ENCODE data around the gene PDE11A.

Gene PDE11A

GRCh38 chr2:177942731-177943130, 129.8 kb downstream of the PDE11A start:
- Mint-ChIP-seq H3K4me1 (ENCODE audit: low read depth) (no peaks in the 10 kb centered on the region), H3K27ac (no peak overlapping the region), H3K27me3 (no peaks in the 10 kb centered on the region), H3K36me3 (ENCODE audit: low read depth) (no peaks in the 10 kb centered on the region), H3K4me3 (no peak overlapping the region), H3K9me3 (no peaks in the 10 kb centered on the region)

- Mint-ChIP-seq H3K4me3 (no peak overlapping the region), H3K4me1 (ENCODE audit: low read depth) (no peaks in the 10 kb centered on the region), H3K27ac (no peak overlapping the region), H3K9me3 (no peaks in the 10 kb centered on the region), H3K36me3 (ENCODE audit: low read depth) (no peaks in the 10 kb centered on the region), H3K27me3 (no peaks in the 10 kb centered on the region)
Observed at GRCh38 chr2:177939211-177939610, 133.4 kb downstream of the PDE11A start.

- no peak overlapping the region for H3K27ac Mint-ChIP-seq
- H3K4me3 Mint-ChIP-seq = no peak overlapping the region
- H3K27me3 Mint-ChIP-seq = peaks cover 25% of the 10 kb centered on the region
- H3K4me1 Mint-ChIP-seq (ENCODE audit: low read depth) = no peaks in the 10 kb centered on the region
- H3K9me3 Mint-ChIP-seq = peaks cover 5% of the 10 kb centered on the region
- no peaks in the 10 kb centered on the region for H3K36me3 Mint-ChIP-seq (ENCODE audit: low read depth)
Observed at GRCh38 chr2:177930916-177931315, 141.7 kb downstream of the PDE11A start.

- H3K27ac Mint-ChIP-seq = no peak overlapping the region
- H3K9me3 Mint-ChIP-seq = peaks cover 5% of the 10 kb centered on the region
- no peaks in the 10 kb centered on the region for H3K4me1 Mint-ChIP-seq (ENCODE audit: low read depth)
- no peak overlapping the region for H3K4me3 Mint-ChIP-seq
- no peaks in the 10 kb centered on the region for H3K36me3 Mint-ChIP-seq (ENCODE audit: low read depth)
- H3K27me3 Mint-ChIP-seq = peaks cover 25% of the 10 kb centered on the region
Observed at GRCh38 chr2:177929662-177930522, 142.7 kb downstream of the PDE11A start.

- no peaks in the 10 kb centered on the region for H3K9me3 Mint-ChIP-seq
- peaks cover 11% of the 10 kb centered on the region for H3K27me3 Mint-ChIP-seq
- no peak overlapping the region for H3K27ac Mint-ChIP-seq
- H3K4me3 Mint-ChIP-seq = no peak overlapping the region
- H3K4me1 Mint-ChIP-seq (ENCODE audit: low read depth) = no peaks in the 10 kb centered on the region
- H3K36me3 Mint-ChIP-seq (ENCODE audit: low read depth) = no peaks in the 10 kb centered on the region
Observed at GRCh38 chr2:177923323-177923722, 149.3 kb downstream of the PDE11A start.

GRCh38 chr2:177921726-177922125, 150.9 kb downstream of the PDE11A start:
- Mint-ChIP-seq H3K27ac (no peak overlapping the region), H3K36me3 (ENCODE audit: low read depth) (no peaks in the 10 kb centered on the region), H3K9me3 (no peaks in the 10 kb centered on the region), H3K27me3 (peaks cover 5% of the 10 kb centered on the region), H3K4me3 (no peak overlapping the region), H3K4me1 (ENCODE audit: low read depth) (no peaks in the 10 kb centered on the region)

GRCh38 chr2:177917169-177917568, 155.4 kb downstream of the PDE11A start:
- Mint-ChIP-seq H3K9me3 (no peaks in the 10 kb centered on the region), H3K36me3 (ENCODE audit: low read depth) (no peaks in the 10 kb centered on the region)

GRCh38 chr2:177916342-177916741, 156.2 kb downstream of the PDE11A start:
- no peak overlapping the region for H3K27ac Mint-ChIP-seq
- no peak overlapping the region for H3K4me3 Mint-ChIP-seq
- no peaks in the 10 kb centered on the region for H3K9me3 Mint-ChIP-seq
- no peaks in the 10 kb centered on the region for H3K4me1 Mint-ChIP-seq (ENCODE audit: low read depth)
- no peaks in the 10 kb centered on the region for H3K27me3 Mint-ChIP-seq
- H3K36me3 Mint-ChIP-seq (ENCODE audit: low read depth) = no peaks in the 10 kb centered on the region

More at GRCh38 chr2:177917169-177917568, 155.4 kb downstream of the PDE11A start:
- Mint-ChIP-seq H3K4me1 (ENCODE audit: low read depth) (no peaks in the 10 kb centered on the region), H3K27ac (no peak overlapping the region), H3K4me3 (no peak overlapping the region), H3K27me3 (no peaks in the 10 kb centered on the region)

- Mint-ChIP-seq H3K36me3 (ENCODE audit: low read depth) (no peaks in the 10 kb centered on the region), H3K4me1 (ENCODE audit: low read depth) (no peaks in the 10 kb centered on the region), H3K4me3 (no peak overlapping the region), H3K27ac (no peak overlapping the region), H3K9me3 (no peaks in the 10 kb centered on the region), H3K27me3 (no peaks in the 10 kb centered on the region)
Observed at GRCh38 chr2:177914247-177914646, 158.3 kb downstream of the PDE11A start.

GRCh38 chr2:177909962-177910361, 162.6 kb downstream of the PDE11A start:
- H3K9me3 Mint-ChIP-seq = no peaks in the 10 kb centered on the region
- H3K4me3 Mint-ChIP-seq = no peak overlapping the region
- peaks cover 5% of the 10 kb centered on the region for H3K4me1 Mint-ChIP-seq (ENCODE audit: low read depth)
- no peaks in the 10 kb centered on the region for H3K27me3 Mint-ChIP-seq
- no peaks in the 10 kb centered on the region for H3K36me3 Mint-ChIP-seq (ENCODE audit: low read depth)
- no peak overlapping the region for H3K27ac Mint-ChIP-seq

- Mint-ChIP-seq H3K27me3 (no peaks in the 10 kb centered on the region), H3K36me3 (ENCODE audit: low read depth) (no peaks in the 10 kb centered on the region), H3K9me3 (no peaks in the 10 kb centered on the region), H3K4me1 (ENCODE audit: low read depth) (peaks cover 5% of the 10 kb centered on the region), H3K27ac (no peak overlapping the region), H3K4me3 (no peak overlapping the region)
Observed at GRCh38 chr2:177908824-177909223, 163.8 kb downstream of the PDE11A start.

- H3K4me3 Mint-ChIP-seq = no peak overlapping the region
Observed at GRCh38 chr2:177908182-177908581, 164.4 kb downstream of the PDE11A start.

GRCh38 chr2:177906041-177906718, 166.4 kb downstream of the PDE11A start:
- H3K27me3 Mint-ChIP-seq = no peaks in the 10 kb centered on the region
- H3K4me3 Mint-ChIP-seq = no peak overlapping the region
- peaks cover 5% of the 10 kb centered on the region for H3K4me1 Mint-ChIP-seq (ENCODE audit: low read depth)
- no peaks in the 10 kb centered on the region for H3K9me3 Mint-ChIP-seq
- H3K27ac Mint-ChIP-seq = no peak overlapping the region
- no peaks in the 10 kb centered on the region for H3K36me3 Mint-ChIP-seq (ENCODE audit: low read depth)

More at GRCh38 chr2:177908182-177908581, 164.4 kb downstream of the PDE11A start:
- no peaks in the 10 kb centered on the region for H3K36me3 Mint-ChIP-seq (ENCODE audit: low read depth)
- no peaks in the 10 kb centered on the region for H3K27me3 Mint-ChIP-seq
- no peak overlapping the region for H3K27ac Mint-ChIP-seq
- H3K4me1 Mint-ChIP-seq (ENCODE audit: low read depth) = peaks cover 5% of the 10 kb centered on the region
- no peaks in the 10 kb centered on the region for H3K9me3 Mint-ChIP-seq

- H3K27ac Mint-ChIP-seq = no peak overlapping the region
Observed at GRCh38 chr2:177905640-177906039, 166.9 kb downstream of the PDE11A start.

GRCh38 chr2:177902395-177903163, 170.0 kb downstream of the PDE11A start:
- H3K4me1 Mint-ChIP-seq (ENCODE audit: low read depth) = no peaks in the 10 kb centered on the region
- H3K27me3 Mint-ChIP-seq = no peaks in the 10 kb centered on the region
- no peak overlapping the region for H3K4me3 Mint-ChIP-seq
- no peaks in the 10 kb centered on the region for H3K36me3 Mint-ChIP-seq (ENCODE audit: low read depth)
- no peak overlapping the region for H3K27ac Mint-ChIP-seq
- H3K9me3 Mint-ChIP-seq = no peaks in the 10 kb centered on the region

More at GRCh38 chr2:177905640-177906039, 166.9 kb downstream of the PDE11A start:
- Mint-ChIP-seq H3K4me1 (ENCODE audit: low read depth) (peaks cover 5% of the 10 kb centered on the region), H3K4me3 (no peak overlapping the region), H3K27me3 (no peaks in the 10 kb centered on the region), H3K36me3 (ENCODE audit: low read depth) (no peaks in the 10 kb centered on the region), H3K9me3 (no peaks in the 10 kb centered on the region)

Measured in stimulated activated naive CD8-positive, alpha-beta T cell treated with anti-CD3 and anti-CD28 coated beads, Interleukin-15, Interleukin-2, amounts not matched to agents 100 ng/mL and 50 ng/mL, for 24 hours (primary cell).